GM21619 (cell line): ENCODE measurements around the gene LONRF3.
A peak's percentile ranks its signal among the peaks of the same experiment; 100 is the strongest.
"Not testable (repeated sequence)": the region's sequence is repeated elsewhere in the genome, so short reads cannot be mapped to it uniquely, and the experiment has no call there.

Experiments used
- ATAC-seq: cut with Tn5 transposase; IDR thresholded peaks from one replicate; pipeline ENCODE4 v1.9.1; 2021; ENCODE audit not compliant: unreplicated experiment

The LONRF3 gene

GRCh38 chrX:118983513-118983912 is 9.1 kb downstream of the LONRF3 start:
- ATAC-seq, result no peak

- no peak for ATAC-seq
Observed at GRCh38 chrX:118988911-118989310, 14.5 kb downstream of the LONRF3 start.

DNA sequence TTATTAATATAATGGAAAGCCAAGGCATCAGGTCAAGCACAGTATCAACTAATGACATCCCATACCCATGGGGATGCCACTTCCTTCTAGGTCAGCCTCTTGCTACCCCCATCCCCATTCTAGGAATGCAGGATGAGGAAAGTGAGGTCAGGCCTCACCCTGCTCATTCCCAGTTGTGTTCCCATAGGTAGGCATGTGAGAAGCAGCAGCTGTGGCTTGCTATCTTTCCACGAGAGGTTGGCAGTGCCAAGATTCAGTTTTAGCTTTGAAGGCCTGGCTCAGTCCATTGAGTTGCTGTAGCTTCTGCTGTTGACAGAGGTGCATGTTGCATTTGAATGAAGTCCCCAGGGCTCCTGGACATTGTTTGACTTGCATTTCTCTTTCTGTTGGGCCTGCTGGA is 15.5 kb downstream of the LONRF3 start:
- no peak for ATAC-seq

DNA sequence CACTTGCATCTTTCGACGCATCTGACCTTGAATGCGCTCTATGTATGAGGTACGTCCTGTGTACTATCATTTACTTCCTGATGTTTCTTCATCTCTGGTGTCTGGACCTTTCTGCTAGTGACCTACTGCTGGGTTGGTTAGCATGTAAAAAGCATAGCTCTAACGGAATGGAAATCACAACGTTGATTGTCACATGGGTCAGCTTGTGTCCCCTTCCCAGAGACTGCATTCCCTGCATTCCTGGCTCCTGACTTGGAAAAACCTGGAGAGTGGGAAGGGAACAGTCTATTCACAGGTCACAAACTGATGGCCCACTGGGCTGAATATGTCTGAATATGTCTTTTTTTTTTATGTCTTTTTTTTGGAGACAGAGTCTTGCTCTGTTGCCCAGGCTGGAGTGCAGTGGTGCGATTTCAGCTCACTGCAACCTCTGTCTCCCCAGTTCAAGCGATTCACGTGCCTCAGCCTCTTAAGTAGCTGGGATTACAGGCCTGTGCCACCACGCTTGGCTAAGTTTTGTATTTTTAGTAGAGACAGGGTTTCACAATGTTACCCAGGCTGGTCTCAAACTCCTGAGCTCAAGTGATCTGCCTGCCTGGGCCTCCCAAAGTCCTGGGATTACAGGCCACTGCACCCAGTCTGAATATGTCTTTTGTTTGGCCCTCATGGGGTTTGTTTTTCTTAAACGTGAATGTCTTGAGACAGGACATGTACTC is 16.3 kb downstream of the LONRF3 start:
- no peak for ATAC-seq

- not testable (repeated sequence) for ATAC-seq
Observed at GRCh38 chrX:118992441-118993121, 18.2 kb downstream of the LONRF3 start.

DNA sequence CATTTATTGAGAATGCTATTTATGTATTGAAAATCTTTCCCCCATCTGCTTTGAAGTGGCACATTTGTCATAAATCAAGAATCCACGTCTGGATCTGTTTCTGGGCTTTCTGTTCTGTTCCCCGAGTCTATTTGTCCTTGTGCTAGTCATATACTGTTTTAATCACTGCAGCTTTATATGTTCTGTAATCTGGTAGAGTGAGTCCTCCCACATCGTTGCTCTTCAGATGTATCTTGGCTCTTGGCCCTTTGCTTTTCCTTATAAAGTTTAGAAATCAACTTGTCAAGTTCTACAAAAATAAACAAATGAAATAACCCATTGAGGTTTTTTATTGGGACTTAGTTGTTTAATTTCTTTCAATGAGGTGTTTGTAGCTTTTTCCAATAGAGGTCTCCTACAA is 29.0 kb downstream of the LONRF3 start:
- no peak for ATAC-seq

DNA sequence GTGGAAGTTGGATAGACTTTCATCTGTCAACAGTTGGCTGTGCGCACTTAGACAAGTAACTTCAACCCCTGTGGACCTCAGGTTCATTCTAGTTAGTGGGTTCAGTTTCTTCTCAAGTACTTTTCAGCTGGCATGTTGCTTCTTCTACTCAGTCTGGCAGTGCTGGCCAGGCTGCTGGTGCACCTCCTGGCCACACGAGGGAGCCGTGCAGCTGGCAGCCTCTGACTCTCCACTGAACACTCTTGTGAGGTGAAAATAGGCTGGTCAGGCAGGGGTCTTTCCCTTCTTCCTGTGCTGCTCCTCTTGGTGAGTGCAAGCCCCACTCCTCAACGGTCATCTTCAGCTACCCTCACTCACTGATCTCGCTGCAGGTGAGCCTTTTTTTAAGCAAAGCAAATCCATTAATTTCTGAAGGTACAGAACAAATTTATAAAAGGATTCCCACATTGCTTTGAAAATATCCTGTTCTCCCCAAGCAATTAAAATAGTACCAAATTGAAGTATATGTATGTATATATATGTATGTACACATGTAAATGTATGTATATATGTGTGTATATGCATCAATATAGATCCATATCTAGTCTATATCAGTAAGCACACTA is 30.6 kb downstream of the LONRF3 start:
- ATAC-seq, result peak; percentile 61

DNA sequence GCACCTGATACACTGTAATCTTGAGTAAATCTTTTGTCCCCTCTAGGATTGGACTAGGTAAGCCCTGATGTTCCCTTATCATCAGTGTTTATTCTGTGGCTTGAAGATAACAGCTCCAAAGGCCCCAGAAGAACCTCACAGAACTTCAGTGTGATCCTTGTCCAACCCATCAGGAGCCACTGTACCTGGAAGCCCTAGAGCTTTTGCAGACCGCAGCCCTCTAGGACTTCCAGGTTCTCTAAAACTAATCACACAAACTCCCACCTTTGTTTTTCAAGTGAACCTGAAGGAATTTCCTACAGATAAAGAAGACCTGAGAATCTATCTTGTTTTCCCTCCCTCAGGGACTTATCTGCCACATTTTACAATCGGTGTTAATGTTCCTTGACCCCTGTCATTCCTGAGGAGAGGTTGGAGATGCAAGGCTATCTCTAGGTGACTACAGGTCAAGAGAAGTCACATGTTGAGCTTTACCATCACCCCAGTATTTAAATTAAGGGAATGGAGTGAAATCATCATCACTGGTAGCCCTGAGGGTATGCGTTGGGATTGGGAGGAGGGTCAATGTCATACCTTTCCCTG is 32.9 kb downstream of the LONRF3 start:
- ATAC-seq, result no peak

- no peak for ATAC-seq
Observed at GRCh38 chrX:119008110-119008744, 33.8 kb downstream of the LONRF3 start.

GRCh38 chrX:119009071-119009470 is 34.7 kb downstream of the LONRF3 start:
- no peak for ATAC-seq

GRCh38 chrX:119010491-119010890 is 36.1 kb downstream of the LONRF3 start:
- no peak for ATAC-seq

DNA sequence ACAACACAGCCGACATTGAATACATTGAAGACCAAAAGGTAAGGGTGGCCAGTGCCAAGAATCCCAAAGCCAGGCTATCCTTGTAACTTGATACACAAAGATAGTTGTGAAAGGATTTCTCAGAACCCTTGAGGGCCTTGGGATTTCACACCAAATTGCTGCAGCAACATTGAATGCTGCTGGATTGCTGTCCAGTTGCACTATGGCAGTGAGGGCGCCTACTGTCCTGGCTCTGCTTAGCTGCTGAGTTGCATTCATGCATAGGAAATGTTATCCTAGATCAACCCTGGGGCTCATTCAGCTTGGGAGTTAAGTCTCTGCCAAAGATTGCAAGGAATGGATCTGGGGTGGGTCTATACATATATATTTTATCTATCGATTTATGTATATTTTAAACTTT is 38.7 kb downstream of the LONRF3 start:
- ATAC-seq, result no peak

- ATAC-seq, result peak; percentile 95
Observed at GRCh38 chrX:119015407-119016237, 41.2 kb downstream of the LONRF3 start.

DNA sequence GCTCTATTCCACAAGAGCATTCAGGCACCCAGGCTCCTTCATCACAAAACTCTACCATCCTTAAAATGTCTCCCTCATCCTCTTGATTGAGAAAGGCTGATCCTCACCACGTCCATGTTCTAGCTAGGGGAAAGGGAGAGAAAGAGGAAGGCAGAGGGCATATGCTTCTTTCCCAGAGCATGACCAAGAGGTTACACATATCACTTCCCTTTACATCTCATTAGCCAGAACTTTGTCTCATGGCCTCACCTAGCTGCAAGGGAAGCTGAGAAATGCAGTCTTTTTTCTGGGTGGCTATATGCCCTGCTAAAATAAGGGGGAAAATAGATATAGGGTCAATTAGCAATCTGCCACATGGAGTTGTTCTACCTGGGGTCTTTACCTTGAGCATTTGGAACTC is 42.7 kb downstream of the LONRF3 start:
- ATAC-seq, result no peak

DNA sequence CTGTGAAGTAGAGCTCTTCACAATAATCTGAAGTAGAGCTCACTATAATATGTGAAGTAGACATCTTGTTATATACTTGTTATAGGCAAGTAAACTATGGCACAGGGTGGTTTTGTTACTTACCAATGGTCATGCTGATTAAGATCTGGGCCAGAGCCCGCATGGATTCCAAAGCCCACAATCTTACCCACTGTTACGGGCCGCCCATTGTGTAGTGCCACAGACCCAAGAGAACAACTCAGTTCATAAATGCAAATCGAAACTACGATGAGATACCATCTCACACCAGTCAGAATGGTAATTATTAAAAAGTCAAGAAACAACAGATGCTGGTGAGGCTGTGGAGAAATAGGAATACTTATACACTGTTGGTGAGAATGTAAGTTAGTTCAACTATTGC is 51.5 kb downstream of the LONRF3 start:
- ATAC-seq, result no peak

GRCh38 chrX:119026344-119026743 is 51.9 kb downstream of the LONRF3 start:
- not testable (repeated sequence) for ATAC-seq

GRCh38 chrX:119027960-119028732 is 53.7 kb downstream of the LONRF3 start:
- ATAC-seq, result not testable (repeated sequence)

DNA sequence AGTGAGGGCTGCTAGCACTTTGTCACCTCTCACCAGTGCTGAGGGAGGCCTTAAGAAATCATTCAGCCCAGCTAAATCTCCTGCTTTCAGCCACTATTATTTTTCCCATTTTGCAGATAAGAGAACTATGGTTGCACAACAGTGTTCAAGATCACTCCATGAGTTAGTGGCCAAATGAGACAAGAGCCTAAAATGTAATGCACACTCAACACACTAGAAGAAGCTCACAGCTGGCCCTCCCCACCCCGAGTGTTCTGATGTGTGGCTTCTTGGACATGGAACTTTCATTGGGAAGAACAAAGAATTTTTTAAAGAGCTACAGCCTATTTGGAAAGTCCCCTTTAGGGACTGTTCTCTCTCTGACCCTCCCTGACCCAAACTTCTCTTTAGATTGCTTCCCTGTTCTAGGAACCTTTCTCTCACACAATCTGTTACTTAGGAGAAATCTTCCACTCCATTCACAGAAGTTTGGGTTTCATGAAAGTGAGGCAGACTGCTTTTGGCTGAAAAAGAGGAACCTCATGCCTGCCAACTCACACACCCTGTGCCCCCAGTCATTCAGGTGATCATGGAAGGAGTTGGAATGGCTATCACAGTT is 54.4 kb downstream of the LONRF3 start:
- no peak for ATAC-seq

- not testable (repeated sequence) for ATAC-seq
Observed at GRCh38 chrX:119029656-119030055, 55.2 kb downstream of the LONRF3 start.
